HEK293 (cell line): ENCODE data around the gene CLDN15.

ENCODE experiments used
- CTCF ChIP-seq: fragments of 450-650 bp; formaldehyde crosslinking; IDR thresholded peaks from 2 replicates; pipeline ENCODE4 v1.5.1; 2016; ENCODE audit warnings: missing biosample characterization, missing genetic modification characterization
- PRDM1 ChIP-seq: fragments of 450-650 bp; formaldehyde crosslinking; IDR thresholded peaks from 2 replicates; pipeline ENCODE4; 2016; ENCODE audit warnings: missing biosample characterization, missing genetic modification characterization
- TSHZ1 ChIP-seq: fragments of 450-650 bp; formaldehyde crosslinking; IDR thresholded peaks from 2 replicates; pipeline ENCODE4 v1.5.1; 2016; ENCODE audit warnings: missing biosample characterization, missing genetic modification characterization, borderline replicate concordance
- ZBTB20 ChIP-seq: fragments of 450-650 bp; formaldehyde crosslinking; IDR thresholded peaks from 2 replicates; pipeline ENCODE4 v1.5.1; 2016; ENCODE audit warnings: missing biosample characterization, missing genetic modification characterization
- ZNF16 ChIP-seq: fragments of 450-650 bp; formaldehyde crosslinking; IDR thresholded peaks from 2 replicates; pipeline ENCODE4 v1.5.1; 2016; ENCODE audit warnings: low read depth, missing biosample characterization, missing genetic modification characterization
- ZNF449 ChIP-seq: fragments of 450-650 bp; formaldehyde crosslinking; IDR thresholded peaks from 2 replicates; pipeline ENCODE4 v1.5.1; 2017; ENCODE audit warnings: missing biosample characterization, mild to moderate bottlenecking, missing genetic modification characterization, moderate library complexity
- ZNF510 ChIP-seq: fragments of 450-650 bp; formaldehyde crosslinking; IDR thresholded peaks from 2 replicates; pipeline ENCODE4 v1.5.1; 2018; ENCODE audit warnings: mild to moderate bottlenecking, missing genetic modification characterization, missing biosample characterization; ENCODE audit not compliant: insufficient replicate concordance
- ZNF692 ChIP-seq: fragments of 450-650 bp; formaldehyde crosslinking; IDR thresholded peaks from 2 replicates; pipeline ENCODE4 v1.5.1; 2016; ENCODE audit warnings: missing biosample characterization, missing genetic modification characterization
- ZNF704 ChIP-seq: fragments of 450-650 bp; formaldehyde crosslinking; IDR thresholded peaks from 2 replicates; pipeline ENCODE4 v1.5.1; 2016; ENCODE audit warnings: missing biosample characterization, missing genetic modification characterization
- ZNF792 ChIP-seq: fragments of 450-650 bp; formaldehyde crosslinking; IDR thresholded peaks from 2 replicates; pipeline ENCODE4 v1.5.1; 2016; ENCODE audit warnings: missing biosample characterization, missing genetic modification characterization

- peak; percentile 93 for TF ChIP-seq CTCF
- no peak for TF ChIP-seq TSHZ1 (tag by site-specific recombination)
- TF ChIP-seq ZBTB20 = peak; percentile 82; the same call in 1 of the 2 replicates
- no peak for TF ChIP-seq ZNF16
- TF ChIP-seq PRDM1 (tag by site-specific recombination) = no peak
- no peak for TF ChIP-seq ZNF692 (tag by site-specific recombination)
- no peak for TF ChIP-seq ZNF792 (tag by site-specific recombination)
- TF ChIP-seq ZNF510 (tag by site-specific recombination) = no peak
- no peak; the same call in 1 of the 2 replicates for TF ChIP-seq ZNF449 (tag by site-specific recombination)
- TF ChIP-seq ZNF704 (tag by site-specific recombination) = no peak
Measured at GRCh38 chr7:101244375-101245146, 7.0 kb upstream of the CLDN15 start, which contains the start of gene FIS1.
